Fibroblast of mammary gland (primary cell): ENCODE results near the gene HAAO.

ENCODE experiments used
- DNase-seq: peaks from one replicate; pipeline ENCODE4 v3.0.0-alpha.2; 2010; ENCODE audit warnings: low read depth
- H3K4me3 ChIP-seq: 2 replicates; pipeline ENCODE4 v1.5.1; 2011; ENCODE audit warnings: low read depth, mild to moderate bottlenecking, low read length, moderate library complexity; ENCODE audit not compliant: control insufficient read depth
- TF ChIP-seq, protein P1 (sequence below): conservative IDR thresholded peaks from 2 replicates; pipeline ENCODE4 v1.5.1; 2011; ENCODE audit warnings: low read depth, low read length, inconsistent platforms; ENCODE audit not compliant: control insufficient read depth, insufficient read depth

HAAO gene

DNA sequence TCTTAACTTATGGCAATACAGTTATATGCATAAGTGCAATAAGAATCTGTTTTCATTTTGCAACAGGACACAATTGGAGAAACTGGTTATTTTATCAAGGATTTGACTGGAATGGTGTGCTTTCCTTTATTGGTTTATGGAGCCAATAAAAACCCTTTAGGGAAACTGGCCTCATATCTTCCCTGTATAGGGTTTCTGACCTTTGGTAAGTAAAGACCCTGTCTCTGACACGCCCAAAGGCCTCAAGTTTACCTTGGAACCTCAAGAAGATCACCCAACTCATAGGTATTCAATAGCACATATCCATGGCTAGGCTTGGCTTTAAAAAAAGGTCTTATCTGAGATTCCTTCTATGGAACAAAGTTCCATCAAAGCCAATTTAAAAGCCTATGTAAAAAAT lies 11.2 kb downstream of the HAAO start:
- TF ChIP-seq, protein P1, sequence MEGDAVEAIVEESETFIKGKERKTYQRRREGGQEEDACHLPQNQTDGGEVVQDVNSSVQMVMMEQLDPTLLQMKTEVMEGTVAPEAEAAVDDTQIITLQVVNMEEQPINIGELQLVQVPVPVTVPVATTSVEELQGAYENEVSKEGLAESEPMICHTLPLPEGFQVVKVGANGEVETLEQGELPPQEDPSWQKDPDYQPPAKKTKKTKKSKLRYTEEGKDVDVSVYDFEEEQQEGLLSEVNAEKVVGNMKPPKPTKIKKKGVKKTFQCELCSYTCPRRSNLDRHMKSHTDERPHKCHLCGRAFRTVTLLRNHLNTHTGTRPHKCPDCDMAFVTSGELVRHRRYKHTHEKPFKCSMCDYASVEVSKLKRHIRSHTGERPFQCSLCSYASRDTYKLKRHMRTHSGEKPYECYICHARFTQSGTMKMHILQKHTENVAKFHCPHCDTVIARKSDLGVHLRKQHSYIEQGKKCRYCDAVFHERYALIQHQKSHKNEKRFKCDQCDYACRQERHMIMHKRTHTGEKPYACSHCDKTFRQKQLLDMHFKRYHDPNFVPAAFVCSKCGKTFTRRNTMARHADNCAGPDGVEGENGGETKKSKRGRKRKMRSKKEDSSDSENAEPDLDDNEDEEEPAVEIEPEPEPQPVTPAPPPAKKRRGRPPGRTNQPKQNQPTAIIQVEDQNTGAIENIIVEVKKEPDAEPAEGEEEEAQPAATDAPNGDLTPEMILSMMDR = no peak
- no peak overlapping the region for H3K4me3 ChIP-seq

DNA sequence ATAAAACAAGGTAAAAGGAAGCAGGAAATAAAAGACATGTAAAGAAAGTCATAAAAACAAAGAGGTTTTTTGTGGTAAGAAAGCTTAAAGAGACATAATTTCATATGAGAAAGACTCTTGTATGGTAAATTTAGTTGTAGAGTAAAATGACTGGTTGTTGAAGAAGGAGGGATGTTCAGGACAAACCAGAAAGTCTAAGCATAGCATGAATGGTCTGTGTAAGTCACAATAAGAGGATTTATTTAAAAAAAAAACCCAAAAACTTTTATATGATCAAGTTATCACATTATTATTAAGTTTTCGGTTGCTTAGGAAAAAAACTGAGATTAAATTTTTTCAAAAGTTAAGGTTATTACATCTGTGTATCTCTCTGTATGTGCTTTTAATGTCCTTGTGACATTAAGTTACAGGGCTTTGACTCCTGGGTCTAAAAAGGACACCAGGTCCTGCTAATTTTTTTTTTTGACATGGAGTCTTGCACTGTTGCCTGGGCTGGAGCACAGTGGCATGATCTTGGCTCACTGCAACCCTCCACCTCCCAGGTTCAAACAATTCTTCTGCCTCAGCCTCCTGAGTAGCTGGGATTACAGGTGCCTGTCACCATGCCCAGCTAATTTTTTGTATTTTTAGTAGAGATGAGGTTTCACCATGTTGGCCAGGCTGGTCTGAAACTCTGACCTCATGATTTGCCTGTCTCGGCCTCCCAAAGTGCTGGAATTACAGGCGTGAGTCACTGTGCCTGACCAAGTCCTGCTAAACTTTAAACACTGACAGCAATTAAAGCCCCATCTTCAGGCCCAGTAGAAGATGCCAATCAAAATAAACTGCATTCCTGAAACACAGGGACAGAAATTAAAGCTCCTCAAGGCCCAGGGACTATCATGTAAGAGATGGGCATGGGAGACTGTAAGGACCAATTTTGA lies 14.2 kb downstream of the HAAO start:
- peak; percentile 36 for DNase-seq
- H3K4me3 ChIP-seq = no peak overlapping the region
- TF ChIP-seq, protein P1 = no peak

More for the DNA sequence above, 11.2 kb downstream of the HAAO start:
- DNase-seq = no peak

DNA sequence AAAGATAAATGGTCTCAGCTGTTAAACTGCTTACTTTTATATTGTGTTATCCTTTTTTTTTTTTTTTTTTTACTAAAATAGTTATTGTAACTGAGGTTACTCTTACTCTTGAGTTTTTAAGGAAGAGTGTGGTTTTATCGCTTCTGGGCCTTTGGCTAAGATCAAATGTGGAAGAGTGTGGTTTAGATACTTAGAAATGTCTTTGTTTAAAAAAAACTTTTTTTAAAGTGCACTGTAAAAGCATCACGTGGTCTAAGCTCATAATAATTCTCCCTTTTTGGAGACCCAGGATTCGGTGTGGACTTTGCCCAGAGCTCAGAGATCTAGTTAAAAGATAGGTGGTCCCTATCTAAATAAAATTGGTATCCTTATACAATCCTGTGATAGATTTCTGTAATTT lies 16.6 kb downstream of the HAAO start:
- TF ChIP-seq, protein P1 = no peak
- H3K4me3 ChIP-seq = no peak overlapping the region
- DNase-seq = no peak

- TF ChIP-seq, protein P1 = no peak
- no peak for DNase-seq
- no peak overlapping the region for H3K4me3 ChIP-seq
Observed at GRCh38 chr2:42775186-42775585, 17.2 kb downstream of the HAAO start.

GRCh38 chr2:42771546-42772153 lies 20.7 kb downstream of the HAAO start:
- no peak for DNase-seq
- H3K4me3 ChIP-seq = no peak overlapping the region
- TF ChIP-seq, protein P1 = no peak

DNA sequence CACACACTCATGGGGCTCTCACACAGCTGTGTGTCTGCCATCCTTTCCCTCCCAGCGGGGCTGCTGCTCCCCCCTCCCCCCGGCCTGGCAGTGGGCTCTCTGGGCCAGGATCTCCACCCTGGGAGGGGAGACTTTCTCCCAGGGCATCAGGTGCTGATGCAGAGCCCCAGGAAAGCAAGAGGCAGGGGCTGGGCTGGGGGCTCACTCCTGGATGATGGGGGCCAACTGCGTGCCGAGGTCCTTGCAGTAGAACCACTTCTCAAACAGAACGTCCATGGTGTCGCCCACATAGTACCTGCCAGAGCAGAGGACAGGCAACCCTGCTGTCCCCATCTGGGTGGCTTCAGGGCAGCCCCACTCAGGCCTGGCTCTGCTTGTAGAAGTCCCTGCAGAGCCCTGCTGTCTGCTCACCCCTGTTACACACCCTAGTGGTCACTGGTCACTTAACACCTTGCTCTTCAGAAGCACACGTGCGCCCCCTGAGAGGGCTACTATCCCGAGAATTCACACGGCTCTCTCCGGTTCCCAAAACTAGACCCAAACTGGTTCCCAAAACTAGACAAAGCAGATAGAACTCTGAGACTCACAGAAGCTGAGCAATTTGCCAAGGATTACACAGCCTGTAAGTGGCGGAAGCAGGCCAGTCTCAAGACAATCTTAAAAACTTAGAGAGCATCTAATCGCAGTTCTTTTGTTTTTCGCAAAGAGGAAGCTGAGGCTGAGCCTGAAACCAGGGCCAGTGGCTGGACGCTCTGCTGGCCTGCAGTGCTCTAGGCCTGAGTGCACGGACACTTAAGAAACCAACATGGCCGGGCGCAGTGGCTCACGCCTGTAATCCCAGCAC lies 21.9 kb downstream of the HAAO start:
- no peak overlapping the region for H3K4me3 ChIP-seq
- TF ChIP-seq, protein P1 = peak; percentile 49
- peak; percentile 56 for DNase-seq
